NCI-H748 treated with DMSO at 0.1 percent for 48 hours (cell line): ENCODE data around the gene RHBDL2.
A peak's percentile ranks its signal among the peaks of the same experiment; 100 is the strongest.
"Not testable (repeated sequence)": the region's sequence is repeated elsewhere in the genome, so short reads cannot be mapped to it uniquely, and the experiment has no call there.

Experiments used
- DNase-seq: peaks from one replicate; lab custom pipeline; 2025; lab: John Stamatoyannopoulos, UW

The RHBDL2 gene

GRCh38 chr1:38875811-38876210, 65.8 kb downstream of the RHBDL2 start:
- DNase-seq: no peak

GRCh38 chr1:38873027-38873969, 68.3 kb downstream of the RHBDL2 start, which contains the start of gene MYCBP:
Gene MYCBP (minus strand): TSS chr1:38873348. CDS start chr1:38873305, 43 bp downstream.
- peak; percentile 76 for DNase-seq

GRCh38 chr1:38872401-38873026, 69.1 kb downstream of the RHBDL2 start:
- no peak for DNase-seq

DNA sequence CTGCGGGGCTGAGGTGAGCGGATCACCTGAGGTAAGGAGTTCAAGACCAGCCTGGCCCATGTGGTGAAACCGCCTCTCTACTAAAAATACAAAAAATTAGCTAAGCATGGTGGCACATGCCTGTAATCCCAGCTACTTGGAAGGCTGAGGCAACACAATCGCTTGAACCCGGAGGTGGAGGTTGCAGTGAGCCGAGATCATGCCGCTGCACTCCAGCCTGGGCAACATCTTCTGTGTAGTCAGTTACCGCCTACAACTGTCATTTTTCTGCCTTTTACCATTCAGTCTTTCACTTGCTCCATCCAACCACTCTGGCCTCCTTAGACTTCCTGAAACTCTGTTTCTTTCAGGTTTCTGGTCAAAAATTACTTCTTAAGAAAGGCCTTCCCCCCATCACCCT, 70.6 kb downstream of the RHBDL2 start:
- no peak for DNase-seq

- no peak for DNase-seq
These were observed 74.4 kb downstream of the RHBDL2 start for GRCh38 chr1:38867208-38867607.

DNA sequence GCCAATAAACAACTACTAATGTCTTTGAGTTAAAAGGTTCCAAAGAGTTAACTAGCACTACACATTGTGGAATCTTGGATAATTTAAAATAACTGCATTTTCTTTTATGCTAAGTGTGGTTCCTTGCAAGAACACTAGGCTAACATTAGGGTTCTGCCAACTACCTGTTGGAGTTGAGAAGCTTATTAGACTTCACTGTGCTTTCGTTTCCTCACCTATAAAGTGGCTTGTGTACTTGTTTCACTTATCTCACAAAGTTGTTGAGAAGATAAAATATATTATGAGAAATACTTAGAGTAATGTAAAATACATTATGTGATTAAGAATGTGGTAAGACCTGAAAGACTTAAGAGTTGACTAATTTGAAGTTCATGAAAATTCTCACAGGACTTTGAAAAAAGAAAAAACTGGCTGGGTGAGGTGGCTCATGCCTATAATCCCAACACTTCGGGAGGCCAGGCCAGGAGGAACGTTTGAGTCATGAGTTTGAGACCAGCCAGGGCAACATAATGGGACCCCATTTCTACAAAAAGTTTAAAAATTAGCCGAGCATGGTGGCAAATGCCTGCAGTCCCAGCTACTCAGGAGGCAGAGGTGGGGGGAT, 76.4 kb downstream of the RHBDL2 start:
- DNase-seq: no peak

- no peak for DNase-seq
These were observed 81.2 kb downstream of the RHBDL2 start for GRCh38 chr1:38860454-38860795.

DNA sequence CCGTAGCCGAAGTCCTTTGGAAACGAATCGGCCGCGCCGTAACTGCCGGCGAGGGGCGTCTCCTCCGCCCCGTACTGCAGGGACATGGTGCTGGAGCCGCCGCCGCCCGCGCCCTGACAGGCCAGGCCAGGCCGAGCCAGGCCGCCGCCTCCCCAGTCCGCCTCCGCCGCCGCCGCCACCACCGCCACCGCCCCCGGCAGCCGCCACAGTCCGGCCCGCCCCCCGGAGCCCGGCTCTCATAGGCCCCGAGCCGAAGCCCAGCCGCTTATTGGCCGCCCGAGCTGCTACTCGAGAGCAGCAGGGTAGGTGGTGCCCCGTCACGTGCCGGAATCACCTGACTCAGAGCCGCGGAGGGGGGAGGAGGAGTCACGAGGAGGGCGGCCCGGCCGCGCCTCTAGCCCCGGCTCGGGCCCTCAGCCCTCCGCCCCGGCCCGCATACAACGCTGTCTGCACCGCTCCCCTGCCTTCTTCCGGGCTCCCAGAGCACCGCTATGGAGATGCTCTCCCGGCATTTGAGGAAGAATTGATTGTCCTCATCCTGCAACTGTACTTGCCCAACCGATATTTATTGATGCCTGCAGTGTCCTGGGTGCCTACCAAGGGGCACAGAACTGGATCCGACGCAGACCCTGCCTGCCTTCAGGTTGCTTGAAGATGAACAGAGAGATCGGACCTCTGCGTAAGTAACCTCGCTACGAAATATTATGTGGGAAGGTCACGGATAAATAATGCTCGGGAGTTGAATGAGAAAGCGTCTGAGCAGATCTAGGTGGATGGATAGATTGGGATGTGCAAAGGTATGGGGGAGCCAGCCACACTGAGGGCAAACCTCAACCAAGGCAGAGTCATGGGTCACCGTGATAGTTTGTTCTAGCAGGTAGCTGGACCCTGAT, 81.8 kb downstream of the RHBDL2 start, which contains the start of gene RRAGC:
Gene RRAGC (minus strand): TSS at position 212 of the 893 bp plus-strand sequence. CDS start 126 bp downstream, at position 86.
- peak; percentile 66 for DNase-seq

DNA sequence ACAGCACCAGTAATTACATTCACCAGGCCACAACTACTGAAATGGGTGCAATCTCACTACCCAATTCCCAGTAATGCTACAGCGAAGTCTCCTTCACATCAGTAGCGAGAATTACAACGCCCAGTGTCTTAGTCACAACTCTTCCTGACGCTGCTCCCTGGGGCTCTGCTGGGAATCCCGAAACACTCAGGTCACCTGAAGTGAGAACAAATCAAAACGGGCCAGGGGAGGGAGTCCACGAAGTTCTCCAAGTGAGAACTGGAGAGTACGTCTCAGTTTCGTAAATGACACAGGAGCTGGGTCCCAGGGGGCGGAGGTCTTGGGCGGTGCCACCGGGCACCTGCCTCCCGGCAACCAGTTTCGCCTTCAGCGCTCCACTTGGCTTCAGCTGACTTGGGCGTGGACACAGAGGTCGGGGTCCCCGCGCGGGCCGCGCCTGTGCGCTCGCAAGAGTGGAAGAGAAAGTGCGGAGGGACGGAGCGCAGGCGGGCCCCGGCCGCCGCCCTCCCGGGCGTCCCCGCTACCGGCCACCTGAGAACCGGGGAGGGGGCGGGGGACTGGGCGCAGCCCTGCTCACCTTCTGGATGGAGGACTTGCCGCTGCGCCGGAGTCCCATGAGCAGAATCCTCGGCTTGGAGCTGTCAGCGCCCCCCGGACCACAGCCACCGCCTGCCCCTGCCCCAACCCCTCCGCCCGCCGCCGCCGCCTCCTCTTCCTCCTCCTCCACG, 82.6 kb downstream of the RHBDL2 start:
- peak; percentile 4 for DNase-seq

- no peak for DNase-seq
These were observed 88.8 kb downstream of the RHBDL2 start for GRCh38 chr1:38852780-38853179.

- DNase-seq: no peak
These were observed 93.6 kb downstream of the RHBDL2 start for GRCh38 chr1:38848071-38848470.

GRCh38 chr1:38846210-38846609, 95.4 kb downstream of the RHBDL2 start:
- no peak for DNase-seq

DNA sequence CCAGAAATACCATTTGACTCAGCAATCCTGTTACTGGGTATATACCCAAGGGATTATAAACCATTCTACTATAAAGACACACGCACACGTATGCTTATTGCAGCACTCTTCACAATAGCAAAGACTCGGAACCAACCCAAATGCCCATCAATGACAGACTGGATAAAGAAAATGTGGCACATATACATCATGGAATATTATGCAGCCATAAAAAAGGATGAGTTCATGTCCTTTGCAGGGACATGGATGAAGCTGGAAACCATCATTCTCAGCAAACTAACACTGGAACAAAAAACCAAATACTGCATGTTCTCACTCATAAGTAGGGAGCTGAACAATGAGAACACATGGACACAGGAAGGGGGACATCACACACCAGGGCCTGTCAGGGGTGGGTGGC, 96.5 kb downstream of the RHBDL2 start:
- DNase-seq: not testable (repeated sequence)

DNA sequence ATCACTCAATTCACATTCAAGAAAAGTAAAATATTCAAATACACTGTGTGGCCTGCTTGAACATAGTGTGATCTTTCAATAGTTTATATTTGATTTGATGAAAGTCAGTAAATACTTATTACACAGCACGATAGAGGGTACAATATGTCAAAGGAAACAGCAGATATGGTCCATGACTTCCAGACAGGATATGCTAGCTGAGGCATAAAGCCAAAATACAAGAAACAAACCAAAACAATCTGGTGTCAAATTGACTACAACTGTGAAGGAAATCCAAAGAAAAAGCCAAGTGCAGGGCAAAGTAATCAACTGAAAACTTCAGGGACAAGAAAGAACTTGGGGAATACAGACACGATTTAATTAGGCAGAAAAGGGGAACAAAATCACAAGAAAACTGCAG, 101.3 kb downstream of the RHBDL2 start:
- DNase-seq: no peak

GRCh38 chr1:38839363-38839762, 102.3 kb downstream of the RHBDL2 start:
- DNase-seq: no peak

GRCh38 chr1:38836316-38836715, 105.3 kb downstream of the RHBDL2 start:
- DNase-seq: not testable (repeated sequence)
